Smooth muscle cell of the brain vasculature (primary cell): ENCODE results near the gene MT1G.
"Not testable (repeated sequence)": the region's sequence is repeated elsewhere in the genome, so short reads cannot be mapped to it uniquely, and the experiment has no call there.

Source experiments
- DNase-seq: peaks from one replicate; pipeline ENCODE4 v3.0.0-alpha.2; 2012; ENCODE audit warnings: low read depth, low spot score

The MT1G gene

GRCh38 chr16:56667581-56668571 lies at the start of gene MT1G:
MT1G (minus strand) TSS chr16:56668065; CDS start chr16:56667993, 72 bp downstream.
- no peak for DNase-seq

GRCh38 chr16:56717532-56717931 lies 49.7 kb upstream of the MT1G start:
- DNase-seq: not testable (repeated sequence)

GRCh38 chr16:56716761-56717160 lies 48.9 kb upstream of the MT1G start:
- DNase-seq: no peak

GRCh38 chr16:56715126-56715525 lies 47.3 kb upstream of the MT1G start:
- no peak for DNase-seq

- DNase-seq: no peak
These were observed 45.9 kb upstream of the MT1G start for GRCh38 chr16:56713794-56714193.

- no peak for DNase-seq
These were observed 44.0 kb upstream of the MT1G start for GRCh38 chr16:56711862-56712261.

- no peak for DNase-seq
These were observed 42.4 kb upstream of the MT1G start for GRCh38 chr16:56710181-56710737.

- DNase-seq: no peak
These were observed 41.7 kb upstream of the MT1G start for GRCh38 chr16:56709443-56710040.

- no peak for DNase-seq
These were observed 40.9 kb upstream of the MT1G start for GRCh38 chr16:56708525-56709442.

GRCh38 chr16:56702836-56703235 lies 35.0 kb upstream of the MT1G start:
- no peak for DNase-seq

GRCh38 chr16:56701534-56701933 lies 33.7 kb upstream of the MT1G start:
- DNase-seq: no peak

GRCh38 chr16:56700631-56701030 lies 32.8 kb upstream of the MT1G start:
- DNase-seq: no peak

- DNase-seq: no peak
These were observed 32.3 kb upstream of the MT1G start for GRCh38 chr16:56700195-56700594.

GRCh38 chr16:56697456-56698155 lies 29.7 kb upstream of the MT1G start:
- DNase-seq: no peak

- DNase-seq: no peak
These were observed 27.4 kb upstream of the MT1G start for GRCh38 chr16:56695246-56695645.

GRCh38 chr16:56691885-56692284 lies 24.0 kb upstream of the MT1G start:
- no peak for DNase-seq

- no peak for DNase-seq
These were observed 22.7 kb upstream of the MT1G start for GRCh38 chr16:56690420-56691122.

- no peak for DNase-seq
These were observed 21.3 kb upstream of the MT1G start for GRCh38 chr16:56689171-56689570.

- DNase-seq: no peak
These were observed 20.9 kb upstream of the MT1G start for GRCh38 chr16:56688762-56689161.

- no peak for DNase-seq
These were observed 18.9 kb upstream of the MT1G start for GRCh38 chr16:56686758-56687157.
